Fibroblast of peridontal ligament (primary cell): ENCODE measurements around the gene OTOG.

Source experiments
- DNase-seq: peaks from one replicate; pipeline ENCODE4 v3.0.0-alpha.2; 2010; ENCODE audit errors: extremely low read depth

The OTOG gene

DNA sequence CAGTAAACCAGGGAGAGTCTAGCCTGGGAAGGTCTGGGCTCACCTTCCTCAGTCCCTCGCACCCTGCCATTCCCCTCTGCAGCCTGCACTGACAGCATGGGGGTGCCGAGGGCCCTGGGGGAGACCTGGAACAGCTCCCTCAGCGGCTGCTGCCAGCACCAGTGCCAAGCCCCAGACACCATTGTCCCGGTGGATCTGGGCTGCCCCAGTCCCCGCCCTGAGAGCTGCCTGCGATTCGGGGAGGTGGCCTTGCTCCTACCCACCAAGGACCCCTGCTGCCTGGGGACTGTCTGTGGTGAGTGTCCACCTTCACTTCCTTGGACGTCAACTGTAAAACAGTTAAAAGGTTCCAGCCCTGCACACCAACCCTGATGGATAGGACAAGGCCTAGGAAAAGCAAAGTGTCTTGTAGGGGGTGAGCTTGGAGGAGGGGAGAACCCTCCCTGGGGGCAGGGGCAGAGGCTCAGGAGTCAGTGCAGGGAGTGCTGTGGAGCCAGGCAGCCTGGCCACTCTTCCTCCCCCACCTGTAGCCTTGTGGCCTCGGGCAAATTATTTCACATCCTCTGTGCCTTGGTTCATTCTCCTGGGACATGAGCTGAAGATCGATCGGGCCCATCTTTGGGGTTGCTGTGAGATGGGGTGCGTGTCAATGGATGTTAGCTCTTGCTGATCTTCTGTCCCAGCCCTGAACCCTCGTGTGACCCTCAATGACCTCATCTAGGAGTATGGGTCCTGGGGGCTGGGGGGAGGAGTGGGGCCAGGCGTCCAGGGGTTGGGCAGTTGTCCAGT is 87.1 kb downstream of the OTOG start:
- DNase-seq = no peak

DNA sequence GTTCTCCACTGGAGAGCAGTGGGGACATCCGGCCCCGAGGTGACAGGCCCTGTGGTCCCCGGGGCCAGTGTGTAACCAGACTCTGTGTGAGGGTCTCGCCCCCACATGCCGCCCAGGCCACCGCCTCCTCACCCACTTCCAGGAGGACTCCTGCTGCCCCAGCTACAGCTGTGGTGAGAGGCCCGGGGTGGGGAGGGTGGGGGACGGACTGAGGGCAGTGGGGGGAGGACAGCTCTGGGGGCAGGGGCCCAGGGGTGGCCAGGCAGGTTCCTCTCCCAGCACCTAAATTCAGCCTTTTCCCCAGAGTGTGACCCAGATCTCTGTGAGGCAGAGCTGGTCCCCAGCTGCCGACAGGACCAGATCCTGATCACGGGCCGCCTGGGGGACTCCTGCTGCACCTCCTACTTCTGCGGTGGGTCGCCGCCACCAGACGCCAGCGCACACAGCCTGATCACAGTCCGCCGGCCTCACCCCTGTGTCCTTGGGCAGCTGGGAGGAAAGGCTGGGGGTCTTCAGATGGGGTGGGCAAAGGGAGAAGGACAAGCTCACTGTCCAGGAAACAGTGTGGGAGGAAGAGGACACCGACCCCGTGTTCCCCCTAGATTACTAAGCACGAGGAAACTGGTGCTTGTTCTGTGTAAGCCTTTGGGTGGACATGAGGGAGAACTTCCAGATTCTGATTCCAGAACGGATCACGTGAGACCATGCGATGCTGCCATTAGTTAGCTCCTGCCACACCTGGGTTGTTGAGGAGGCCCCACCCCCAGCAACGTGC is 87.9 kb downstream of the OTOG start:
- DNase-seq = no peak

DNA sequence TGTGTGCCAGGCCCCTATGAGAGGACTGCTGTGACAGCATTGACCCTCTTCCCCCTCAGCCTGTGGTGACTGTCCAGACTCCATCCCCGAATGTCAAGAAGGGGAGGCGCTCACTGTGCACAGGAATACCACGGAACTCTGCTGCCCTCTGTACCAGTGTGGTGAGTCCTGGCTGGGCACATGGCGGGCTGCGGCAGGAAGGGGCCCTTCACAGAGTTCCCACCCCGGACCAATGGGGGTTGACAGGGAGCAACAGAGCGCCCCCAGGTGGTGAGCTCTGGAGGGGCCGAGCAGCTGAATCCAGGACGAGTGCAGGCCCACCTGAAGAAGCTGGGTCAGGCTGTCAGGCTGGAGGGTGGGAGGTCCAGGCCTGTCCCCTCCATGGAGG is 88.5 kb downstream of the OTOG start:
- DNase-seq = no peak

DNA sequence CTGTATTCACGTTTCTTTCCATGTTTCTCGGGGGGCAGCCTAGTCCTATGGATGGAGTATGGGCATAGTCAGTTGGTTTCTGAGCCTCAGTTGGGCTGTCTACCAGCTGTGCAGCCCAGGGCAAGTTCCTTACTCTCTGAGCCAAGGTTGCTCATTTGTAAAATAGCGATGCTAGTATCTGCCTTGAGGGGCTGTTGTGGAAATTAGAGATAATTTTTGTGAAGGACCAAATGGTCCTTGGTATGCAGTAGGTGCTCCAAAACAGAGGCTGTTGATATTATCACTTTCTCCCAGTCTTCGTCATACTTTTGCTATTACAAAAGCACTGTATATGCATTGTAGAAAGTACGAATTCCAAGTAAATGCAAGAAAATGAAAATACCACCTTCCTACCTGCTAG is 89.7 kb downstream of the OTOG start:
- DNase-seq = no peak

DNA sequence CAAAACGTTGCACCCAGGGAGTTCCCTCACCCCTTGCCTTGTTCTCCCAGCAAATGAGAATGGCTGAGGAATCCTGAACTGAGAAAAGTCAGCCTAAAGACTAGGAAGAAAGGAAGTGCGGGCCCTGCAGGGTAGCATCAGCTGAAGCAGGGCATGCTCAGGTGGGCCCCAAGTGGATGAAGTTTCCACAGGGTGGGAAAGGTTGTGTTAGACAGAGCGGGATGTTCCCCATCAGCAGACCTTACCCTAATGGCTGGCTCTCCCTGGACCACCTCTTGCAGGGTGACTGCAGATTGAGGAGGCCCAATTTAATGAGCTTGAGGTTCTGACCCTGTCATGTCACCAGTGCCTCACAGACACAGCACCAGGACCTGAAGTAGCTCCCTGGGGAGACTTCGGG is 90.8 kb downstream of the OTOG start:
- DNase-seq = no peak

DNA sequence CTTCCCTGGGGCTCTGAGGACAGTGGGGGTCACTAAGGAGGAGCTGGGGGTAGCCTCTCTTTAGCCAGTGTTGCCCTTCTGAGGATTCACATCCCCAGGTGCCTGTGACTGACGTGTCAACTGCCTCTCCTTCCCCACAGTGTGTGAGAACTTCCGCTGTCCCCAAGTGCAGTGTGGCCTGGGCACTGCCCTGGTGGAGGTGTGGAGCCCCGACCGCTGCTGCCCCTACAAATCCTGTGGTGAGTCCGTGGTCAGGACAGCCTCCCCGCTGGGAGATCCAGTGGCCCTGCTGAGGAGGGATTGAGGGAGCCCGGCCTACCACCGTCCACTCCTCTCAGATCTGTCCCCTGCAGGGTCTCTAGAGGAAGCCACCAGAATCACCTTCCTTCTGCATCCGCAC is 91.3 kb downstream of the OTOG start:
- DNase-seq = no peak

DNA sequence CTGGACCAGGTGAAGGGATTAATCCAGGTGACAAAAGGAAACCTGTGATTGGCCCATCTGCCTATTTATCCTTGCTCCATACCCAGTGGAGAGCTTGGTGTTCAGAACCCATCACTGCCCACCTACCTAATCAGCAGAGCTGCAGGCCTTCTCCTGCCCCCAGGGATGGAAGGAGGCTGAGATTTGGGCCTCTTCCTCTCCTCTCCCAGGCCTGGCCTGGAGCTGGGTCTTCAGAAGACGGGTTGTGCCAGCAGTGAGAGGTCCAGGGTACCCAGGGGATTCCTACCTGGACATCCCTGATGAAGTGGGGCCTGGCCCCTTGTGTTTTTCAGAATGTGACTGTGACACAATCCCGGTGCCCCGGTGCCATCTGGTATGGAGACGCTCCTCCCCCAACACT is 92.0 kb downstream of the OTOG start:
- DNase-seq = no peak

DNA sequence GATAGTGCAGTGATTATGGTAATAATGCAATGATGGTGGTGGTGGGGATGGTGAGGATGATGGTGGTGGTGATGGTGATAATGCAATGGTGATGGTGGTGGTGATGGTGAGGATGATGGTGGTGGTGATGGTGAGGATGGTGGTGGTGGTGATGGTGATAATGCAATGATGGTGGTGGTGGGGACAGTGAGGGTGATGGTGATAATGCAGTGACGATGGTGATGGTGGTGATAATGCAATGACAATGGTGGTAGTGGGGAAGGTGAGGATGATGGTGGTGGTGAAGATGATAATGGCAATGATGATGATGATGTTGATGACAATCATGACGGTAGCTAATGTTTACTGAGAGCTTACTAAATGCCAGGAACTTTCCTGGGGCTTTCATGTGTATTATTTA is 92.7 kb downstream of the OTOG start:
- no peak for DNase-seq

DNA sequence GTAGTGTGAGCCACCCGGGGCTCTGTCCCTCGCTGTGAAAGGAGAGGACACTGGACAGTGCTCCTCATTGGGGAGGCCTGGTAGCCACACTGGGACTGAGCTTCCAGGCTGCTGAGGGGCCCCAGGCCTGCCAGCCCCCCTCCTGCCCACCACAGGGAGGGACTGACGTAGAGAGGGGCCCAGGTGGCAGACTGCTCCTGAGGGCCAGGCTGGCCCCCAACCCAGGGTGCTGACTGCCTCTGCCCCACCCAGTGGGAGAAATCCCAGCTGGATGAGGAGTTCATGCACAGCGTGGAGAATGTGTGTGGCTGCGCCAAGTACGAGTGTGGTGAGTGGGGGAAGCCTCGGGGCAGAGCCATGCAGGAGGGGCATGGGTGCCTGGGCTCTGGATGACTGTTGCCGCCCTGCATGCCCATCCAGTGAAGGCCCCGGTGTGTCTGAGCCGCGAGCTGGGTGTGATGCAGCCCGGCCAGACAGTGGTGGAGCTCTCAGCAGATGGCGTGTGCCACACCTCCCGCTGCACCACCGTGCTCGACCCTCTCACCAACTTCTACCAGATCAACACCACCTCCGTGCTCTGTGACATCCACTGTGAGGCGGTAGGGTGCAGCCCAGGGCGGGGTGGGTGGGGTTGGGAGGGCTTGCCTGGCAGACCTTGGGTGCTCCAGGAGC is 93.6 kb downstream of the OTOG start:
- DNase-seq = no peak

DNA sequence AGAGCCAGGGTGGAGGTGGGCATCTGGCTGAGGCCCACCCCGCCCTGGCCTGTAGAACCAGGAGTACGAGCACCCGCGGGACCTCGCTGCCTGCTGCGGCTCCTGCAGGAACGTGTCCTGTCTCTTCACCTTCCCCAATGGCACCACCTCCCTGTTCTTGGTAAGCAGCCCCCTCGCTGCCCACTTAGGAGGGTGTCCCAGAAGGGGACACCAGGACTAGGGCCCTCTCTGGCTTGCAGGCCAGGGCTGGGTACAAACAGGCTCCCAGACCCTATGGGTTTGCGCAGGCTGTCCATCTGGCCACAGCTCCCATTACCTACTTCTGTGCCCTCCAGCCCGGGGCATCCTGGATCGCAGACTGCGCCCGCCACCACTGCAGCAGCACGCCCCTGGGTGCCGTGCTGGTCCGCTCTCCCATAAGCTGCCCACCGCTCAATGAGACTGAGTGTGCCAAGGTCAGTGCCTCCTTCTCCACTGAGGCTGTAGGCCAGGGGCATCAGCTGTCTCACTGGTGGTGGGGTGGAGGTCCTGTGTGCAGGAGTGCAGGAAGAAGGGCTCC is 94.8 kb downstream of the OTOG start:
- no peak for DNase-seq

DNA sequence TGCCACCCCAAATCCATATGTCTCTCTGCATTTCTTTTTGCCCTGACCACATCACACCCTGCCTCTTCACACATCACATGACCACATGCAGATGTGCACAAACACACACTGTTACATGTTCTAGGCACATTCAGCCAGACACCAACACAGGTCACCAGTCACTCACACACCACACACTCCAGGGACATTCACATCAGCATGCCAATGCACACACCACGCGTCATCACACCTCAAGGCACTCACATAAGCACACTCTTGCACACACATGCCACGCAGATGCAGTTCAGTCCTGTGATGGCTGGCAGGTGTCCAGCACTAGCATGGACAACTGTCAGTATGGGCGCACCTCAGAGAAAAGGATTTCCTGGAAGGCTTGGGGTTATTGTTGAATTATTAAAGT is 95.3 kb downstream of the OTOG start:
- DNase-seq = no peak

DNA sequence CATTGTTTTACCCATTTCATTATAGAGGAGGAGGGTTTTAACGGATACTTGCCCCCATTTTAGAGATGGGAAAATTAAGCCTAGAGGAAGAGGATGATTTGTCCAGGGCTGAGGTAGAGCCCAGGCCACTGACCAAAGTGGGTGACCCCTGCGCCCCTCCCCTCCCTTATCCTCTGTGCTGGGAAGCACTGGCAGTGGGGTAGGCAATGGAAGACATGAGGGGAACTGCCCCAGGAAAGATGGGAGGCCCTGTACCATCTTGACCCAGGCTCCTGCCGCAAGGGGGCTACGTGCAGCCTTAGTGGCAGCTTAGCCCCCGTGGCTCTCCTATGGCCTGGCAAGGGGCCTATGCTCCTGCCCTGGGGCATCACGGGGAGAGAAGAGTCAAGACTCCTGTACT is 95.9 kb downstream of the OTOG start:
- no peak for DNase-seq

DNA sequence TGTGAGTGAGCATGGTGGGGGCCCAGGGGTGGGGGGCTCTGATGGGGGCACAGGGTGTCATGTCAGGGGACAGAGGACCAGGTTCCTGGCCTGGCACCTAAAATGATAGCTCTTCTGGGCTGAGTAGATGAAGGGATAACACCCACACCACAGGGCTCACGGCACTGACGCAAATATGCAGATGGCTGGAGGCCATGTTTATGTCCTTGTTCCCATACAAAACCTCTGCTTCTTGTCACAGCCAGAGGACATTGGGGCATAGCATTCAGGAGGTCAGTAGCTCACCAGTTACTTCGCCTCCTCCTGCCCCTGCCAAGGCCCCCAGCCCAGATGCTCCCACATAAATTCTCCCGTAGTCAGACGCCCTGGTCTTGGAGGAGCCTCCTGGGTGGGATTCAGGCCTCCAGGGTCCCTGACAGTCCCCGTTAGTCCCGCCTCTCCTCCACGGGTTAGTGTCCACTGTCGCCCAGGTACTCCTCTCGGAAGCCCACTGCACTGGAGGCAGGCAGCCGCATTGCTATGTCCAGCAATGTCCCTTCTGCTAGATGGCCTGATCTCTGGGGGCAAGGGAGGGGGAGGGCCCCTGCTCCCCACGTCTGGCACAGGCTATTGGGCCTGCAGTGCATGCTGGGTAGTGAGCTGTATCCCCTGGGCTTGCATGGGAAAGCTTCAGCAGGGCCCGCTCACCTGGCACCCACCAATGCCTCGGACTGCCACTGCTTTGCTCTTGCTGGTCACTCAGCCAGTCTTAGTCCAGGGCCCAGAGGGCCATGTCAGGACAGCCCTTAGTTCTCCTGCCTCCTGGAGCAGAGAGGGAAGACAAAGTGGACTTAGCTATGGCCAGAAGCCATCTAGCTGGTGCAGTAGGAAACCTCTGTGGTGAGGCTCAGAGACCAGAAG is 96.7 kb downstream of the OTOG start:
- DNase-seq = no peak

DNA sequence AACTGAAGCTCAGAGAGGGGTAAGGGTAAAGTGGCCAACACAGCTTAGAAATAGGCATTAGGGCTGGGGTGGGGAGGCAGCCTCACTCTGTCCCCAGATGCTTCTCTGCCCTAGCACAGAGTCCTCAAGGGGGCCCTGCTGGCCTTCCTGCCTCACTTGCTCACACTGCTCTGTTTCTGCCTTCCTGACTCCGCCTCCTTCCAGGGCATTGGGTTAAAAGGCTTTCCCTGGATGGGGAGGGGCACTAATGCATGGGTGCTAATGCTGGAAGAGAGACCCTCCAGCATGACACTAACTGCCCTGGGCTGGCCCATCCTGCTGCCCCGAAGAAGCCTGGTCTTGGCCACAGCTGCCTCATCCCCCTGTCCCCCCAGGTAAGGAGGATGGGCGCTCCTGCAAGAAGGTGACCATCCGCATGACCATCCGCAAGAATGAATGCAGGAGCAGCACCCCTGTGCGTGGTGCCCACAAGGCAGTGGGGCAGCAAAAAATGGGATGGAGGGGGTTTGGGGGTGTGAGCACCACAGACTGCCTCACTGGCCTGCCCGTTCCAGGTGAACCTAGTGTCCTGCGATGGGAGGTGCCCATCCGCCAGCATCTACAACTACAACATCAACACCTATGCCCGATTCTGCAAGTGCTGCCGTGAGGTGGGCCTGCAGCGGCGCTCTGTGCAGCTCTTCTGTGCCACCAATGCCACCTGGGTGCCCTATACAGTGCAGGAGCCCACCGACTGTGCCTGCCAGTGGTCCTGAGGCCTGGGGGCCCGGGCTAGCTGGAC is 98.3 kb downstream of the OTOG start:
- no peak for DNase-seq

DNA sequence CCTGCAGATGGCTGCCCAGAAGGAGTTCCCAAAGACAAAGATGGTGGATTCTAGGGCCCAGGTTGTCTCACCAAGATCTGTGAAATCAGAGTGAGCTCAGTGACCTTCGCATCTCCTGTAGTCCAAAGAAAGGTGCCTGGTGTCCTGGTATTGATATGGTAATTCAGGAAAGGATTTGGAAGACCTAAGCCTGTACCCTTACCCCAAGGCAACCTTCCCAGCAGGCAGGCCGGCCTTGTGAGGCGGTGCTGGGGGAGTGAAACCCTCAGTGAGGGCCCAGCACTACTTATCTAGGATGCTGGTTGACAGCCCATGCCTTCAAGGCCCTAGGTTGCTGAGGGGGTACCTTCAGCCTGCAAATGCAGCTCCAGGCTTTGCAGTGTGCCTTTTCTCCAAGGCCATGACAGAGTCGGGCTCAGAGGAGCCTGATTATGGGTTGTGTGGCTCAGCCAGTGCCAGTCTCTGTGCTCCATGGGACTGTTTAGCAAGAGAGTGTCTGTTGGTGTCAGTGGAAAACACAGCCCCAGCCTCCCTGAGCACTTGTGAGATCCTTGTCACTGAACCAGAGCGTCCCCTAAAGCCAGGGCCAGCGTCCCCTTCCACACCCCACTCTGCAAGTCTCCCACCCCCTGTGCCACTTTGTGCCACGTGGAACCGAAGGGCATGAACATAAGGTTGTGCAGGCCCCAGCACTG is 99.5 kb downstream of the OTOG start:
- DNase-seq = no peak

DNA sequence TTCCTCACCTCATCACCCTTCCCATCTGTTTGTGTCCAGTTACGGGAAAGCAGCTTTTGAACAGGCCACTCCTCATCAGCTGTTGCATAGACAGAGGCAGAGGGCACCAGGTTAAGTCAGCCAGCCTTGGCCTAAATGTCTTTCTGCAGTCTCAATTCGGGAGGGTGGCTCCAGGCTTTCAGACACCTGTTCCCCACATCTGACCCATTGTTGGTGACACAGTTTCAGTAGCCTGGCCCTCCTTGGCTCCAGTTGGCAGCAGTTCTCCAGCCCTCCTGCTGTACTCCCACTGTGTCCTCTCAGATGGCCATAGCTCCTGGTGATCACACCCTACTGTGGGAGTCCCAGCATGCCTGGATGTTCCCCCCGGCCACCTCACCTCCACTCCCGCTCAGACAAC is 101.5 kb downstream of the OTOG start:
- no peak for DNase-seq

DNA sequence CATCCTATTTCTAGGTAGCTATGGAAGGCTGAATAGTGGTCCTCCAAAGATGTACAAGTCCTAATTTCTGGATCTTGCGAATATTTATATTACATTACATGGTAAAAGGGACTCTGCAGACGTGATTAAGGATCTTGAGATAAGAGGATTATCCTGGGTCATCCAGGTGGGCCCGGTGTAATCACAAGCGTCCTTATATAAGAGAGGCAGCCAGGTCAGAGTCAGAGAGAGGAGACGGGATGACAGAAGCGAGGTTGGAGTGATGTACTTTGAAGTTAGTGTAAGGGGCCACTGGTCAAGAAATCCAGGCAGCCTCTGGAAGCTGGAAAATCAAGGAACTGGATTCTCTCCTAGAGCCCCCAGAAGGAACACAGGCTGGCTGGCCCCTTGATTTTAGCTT is 102.2 kb downstream of the OTOG start:
- no peak for DNase-seq

DNA sequence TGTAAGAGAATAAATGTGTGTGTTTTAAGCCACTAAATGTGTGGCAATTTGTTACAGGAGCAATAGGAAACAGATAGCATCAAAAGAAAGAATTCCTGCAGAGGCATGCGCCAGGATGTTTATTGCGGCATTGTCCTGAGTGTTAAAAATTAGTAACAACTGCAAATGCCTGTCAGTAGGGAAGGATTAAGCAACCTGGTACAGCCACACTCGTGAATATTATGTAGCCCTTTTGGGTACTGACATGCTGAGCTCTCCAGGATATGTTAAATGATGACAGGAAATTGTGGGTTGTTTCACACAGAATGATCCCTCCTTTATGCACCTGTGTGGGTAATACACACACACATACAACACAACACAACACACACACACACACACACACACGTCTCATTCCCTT is 102.6 kb downstream of the OTOG start:
- no peak for DNase-seq

DNA sequence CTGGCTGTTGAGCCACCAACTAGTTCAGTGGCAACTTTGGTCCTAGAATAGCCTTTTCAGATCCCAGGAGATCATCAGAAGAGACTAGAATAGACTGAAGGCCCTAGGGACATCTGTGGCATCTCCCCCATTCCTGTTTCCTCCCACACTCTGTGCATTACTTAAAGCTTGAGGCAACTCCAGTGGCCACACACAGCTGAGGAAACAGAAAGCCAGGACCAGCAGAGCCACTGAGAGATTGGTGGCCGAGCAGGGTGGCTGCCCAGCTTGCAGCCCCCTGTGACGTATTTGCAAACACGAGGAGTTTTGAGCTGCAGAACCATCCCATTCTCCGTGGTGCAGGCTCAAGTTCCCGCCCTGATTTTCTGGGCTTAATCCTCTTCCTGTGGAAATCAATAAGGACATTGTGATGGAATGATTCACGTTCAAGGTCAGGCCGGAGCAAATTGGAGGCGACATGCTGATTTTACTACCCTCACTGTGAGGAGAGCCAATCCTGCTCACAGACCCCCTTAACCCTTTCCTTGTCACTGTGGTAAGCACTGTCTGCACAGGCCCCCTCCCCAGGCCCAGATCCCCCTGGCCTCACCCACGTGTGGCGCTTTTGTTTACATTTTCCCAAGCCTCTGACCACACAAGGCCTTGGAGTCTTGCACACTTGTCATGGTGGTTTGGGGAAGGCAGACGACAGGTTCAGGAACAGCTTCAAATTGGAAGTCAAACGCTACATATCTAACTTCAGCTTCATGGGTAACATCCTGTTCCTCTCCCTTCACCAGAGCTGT is 103.3 kb downstream of the OTOG start:
- DNase-seq = no peak
